Stimulated activated CD8-positive, alpha-beta memory T cell treated with anti-CD3 and anti-CD28 coated beads, Interleukin-4, amount 100 ng/mL, for 48 hours (primary cell): ENCODE results near the gene RGS18.
"Not testable (repeated sequence)": the region's sequence is repeated elsewhere in the genome, so short reads cannot be mapped to it uniquely, and the experiment has no call there.

Experiments
- DNase-seq: peaks from one replicate; pipeline ENCODE4 v3.0.0-alpha.2; 2020

RGS18 gene, protein sequence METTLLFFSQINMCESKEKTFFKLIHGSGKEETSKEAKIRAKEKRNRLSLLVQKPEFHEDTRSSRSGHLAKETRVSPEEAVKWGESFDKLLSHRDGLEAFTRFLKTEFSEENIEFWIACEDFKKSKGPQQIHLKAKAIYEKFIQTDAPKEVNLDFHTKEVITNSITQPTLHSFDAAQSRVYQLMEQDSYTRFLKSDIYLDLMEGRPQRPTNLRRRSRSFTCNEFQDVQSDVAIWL

GRCh38 chr1:192158181-192158580 lies at the start of gene RGS18:
Gene RGS18 (plus strand): TSS chr1:192158462. CDS start chr1:192158638, 176 bp downstream.
- DNase-seq: no peak

GRCh38 chr1:192109576-192109975 lies 48.7 kb upstream of the RGS18 start:
- no peak for DNase-seq

GRCh38 chr1:192115000-192115399 lies 43.3 kb upstream of the RGS18 start:
- no peak for DNase-seq

- DNase-seq: no peak
Measured at GRCh38 chr1:192118881-192119405, 39.3 kb upstream of the RGS18 start.

- DNase-seq: no peak
Measured at GRCh38 chr1:192119701-192120100, 38.6 kb upstream of the RGS18 start.

GRCh38 chr1:192122668-192123067 lies 35.6 kb upstream of the RGS18 start:
- DNase-seq: no peak

DNA sequence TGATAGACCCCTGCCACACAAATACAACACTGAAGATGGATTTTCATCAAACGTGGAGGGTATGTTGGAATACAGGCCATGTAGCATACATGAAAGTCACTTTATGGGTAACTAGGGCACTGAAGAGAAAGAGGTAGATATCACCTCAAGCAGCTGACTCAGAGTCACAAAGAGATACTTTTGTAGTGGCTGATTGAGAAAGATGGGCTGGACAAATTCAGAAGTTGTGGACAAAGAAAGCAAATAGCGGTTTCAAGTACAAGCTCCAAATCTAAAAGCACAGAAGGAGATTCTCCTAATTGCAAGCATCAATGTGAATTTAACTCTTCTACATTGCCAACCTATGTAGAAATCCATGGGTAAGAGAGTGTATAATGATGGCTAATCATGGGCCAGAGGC lies 35.0 kb upstream of the RGS18 start:
- DNase-seq: no peak

GRCh38 chr1:192126030-192126619 lies 32.1 kb upstream of the RGS18 start:
- DNase-seq: no peak

- no peak for DNase-seq
Measured at GRCh38 chr1:192130175-192130574, 28.1 kb upstream of the RGS18 start.

DNA sequence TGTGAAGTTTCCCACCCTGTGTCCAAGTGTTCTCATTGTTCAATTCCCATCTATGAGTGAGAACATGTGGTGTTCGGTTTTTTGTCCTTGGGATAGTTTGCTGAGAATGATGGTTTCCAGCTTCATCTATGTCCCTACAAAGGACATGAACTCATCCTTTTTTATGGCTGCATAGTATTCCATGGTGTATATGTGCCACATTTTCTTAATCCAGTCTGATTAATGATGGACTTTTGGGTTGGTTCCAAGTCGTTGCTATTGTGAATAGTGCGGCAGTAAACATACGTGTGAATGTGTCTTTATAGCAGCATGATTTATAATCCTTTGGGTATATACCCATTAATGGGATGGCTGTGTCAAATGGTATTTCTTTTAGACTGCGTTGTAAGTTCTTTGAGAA lies 27.4 kb upstream of the RGS18 start:
- DNase-seq: not testable (repeated sequence)

GRCh38 chr1:192131914-192132313 lies 26.3 kb upstream of the RGS18 start:
- no peak for DNase-seq

GRCh38 chr1:192133350-192133926 lies 24.8 kb upstream of the RGS18 start:
- no peak for DNase-seq

- DNase-seq: no peak
Measured at GRCh38 chr1:192140382-192140781, 17.9 kb upstream of the RGS18 start.

DNA sequence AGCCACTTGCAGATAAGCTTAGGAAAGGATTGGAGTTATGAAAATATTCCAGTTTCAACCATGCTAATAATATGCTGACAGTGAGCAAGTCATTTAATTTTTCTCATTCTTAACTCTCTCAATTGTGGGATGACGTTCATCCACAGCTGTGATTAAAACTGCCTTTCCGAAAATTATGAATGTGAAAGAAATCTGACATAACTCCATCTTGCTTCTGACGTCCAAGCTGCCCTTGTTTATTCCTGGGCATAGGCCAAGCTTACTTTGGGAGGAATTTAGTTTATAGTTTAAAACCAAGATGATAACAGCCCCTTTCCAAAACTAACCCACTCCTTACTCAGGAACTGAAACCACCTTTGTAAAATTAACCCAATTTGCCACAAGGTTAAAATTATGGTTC lies 11.0 kb upstream of the RGS18 start:
- DNase-seq: no peak

GRCh38 chr1:192147696-192148095 lies 10.6 kb upstream of the RGS18 start:
- DNase-seq: no peak

GRCh38 chr1:192151176-192151575 lies 7.1 kb upstream of the RGS18 start:
- no peak for DNase-seq

DNA sequence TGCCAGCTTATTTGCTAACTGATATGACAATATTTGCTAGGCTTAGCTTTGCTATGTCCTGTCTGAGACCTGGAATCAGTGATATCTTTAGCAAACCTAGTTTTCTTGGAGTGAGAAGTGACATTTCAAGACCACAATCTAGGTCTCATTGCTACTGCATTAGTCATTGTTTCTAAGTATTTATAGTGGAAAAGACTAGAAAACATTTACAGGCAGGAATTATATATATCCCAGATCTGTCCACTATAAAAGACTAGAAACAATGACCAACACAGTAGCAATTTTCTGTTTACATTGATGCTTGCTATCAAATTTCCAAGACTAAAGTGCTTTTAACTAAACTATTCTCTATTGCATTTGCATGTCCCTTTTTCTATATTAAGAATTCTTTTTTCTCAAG lies 5.0 kb upstream of the RGS18 start:
- no peak for DNase-seq

DNA sequence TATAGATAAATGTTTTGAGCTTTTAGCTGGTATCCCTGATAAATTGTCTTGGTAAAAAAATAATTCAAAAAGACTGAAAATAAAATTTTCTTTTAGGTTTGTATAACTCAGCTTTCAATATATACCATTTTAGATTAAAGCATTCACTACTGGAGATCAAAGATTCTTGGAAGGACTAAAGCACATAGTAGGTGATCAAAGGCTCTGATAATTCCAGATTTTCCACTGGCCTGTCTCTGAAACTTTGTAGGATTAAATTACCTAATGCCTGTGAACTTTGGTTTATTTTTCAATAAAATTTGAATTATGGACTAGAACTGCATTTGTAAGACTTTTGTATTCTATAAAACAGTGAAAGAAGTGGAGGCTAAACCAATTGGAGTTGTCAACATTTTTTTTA lies 1.2 kb upstream of the RGS18 start:
- no peak for DNase-seq

DNA sequence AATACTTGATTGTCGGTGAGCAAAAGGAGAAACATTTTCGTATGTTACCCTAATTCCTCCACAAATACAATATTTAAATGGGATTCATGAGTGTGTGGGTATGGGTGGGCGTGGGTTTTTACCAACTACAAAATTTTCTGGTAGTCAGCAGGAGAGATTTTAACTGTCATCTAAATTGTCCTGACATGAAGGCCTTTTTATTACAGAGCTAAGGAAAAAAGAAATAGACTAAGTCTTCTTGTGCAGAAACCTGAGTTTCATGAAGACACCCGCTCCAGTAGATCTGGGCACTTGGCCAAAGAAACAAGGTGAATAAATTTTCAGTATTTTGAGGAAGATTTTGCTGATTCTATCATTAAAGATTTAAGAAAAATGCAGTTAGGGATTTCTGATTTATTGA lies 752 bp downstream of the RGS18 start:
- no peak for DNase-seq

DNA sequence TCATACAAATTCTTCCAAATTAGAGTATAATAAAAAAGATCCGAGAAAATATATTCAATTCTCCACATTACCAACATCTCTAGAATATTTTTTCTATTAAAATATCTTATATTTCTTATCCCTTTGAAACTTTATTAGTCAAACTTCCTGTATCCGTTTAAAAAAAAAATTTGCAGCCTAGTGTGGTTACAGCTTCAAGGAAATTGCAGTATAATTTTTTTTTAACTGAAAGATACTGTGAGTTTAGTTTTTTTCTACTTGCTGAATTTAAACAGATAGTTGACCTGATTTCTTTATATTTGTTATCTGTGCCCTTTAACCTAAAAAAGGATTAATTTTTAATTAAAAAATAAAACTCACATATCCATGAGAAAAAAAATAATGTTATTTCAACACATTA lies 1.5 kb downstream of the RGS18 start:
- DNase-seq: no peak

GRCh38 chr1:192160196-192160595 lies 1.9 kb downstream of the RGS18 start:
- DNase-seq: no peak

DNA sequence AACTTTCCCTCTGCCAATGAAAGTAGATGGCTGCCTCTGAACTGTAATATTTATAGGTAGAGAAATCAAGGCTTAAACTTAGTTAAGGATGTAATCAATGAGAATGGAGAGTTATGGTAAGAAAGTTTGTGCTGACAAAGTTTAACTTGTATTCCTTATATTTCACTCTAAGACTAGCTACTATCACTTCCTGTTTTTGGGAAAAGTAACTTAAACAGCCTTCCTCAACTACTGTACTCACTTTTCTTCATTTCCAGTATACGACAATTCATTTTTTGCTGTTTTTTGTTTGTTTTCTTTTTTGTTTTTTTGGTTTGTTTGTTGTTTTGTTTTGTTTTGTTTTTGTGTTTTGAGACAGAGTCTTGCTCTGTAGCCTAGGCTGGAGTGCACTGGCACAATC lies 3.7 kb downstream of the RGS18 start:
- no peak for DNase-seq

GRCh38 chr1:192162376-192162775 lies 4.1 kb downstream of the RGS18 start:
- no peak for DNase-seq

- DNase-seq: not testable (repeated sequence)
Measured at GRCh38 chr1:192165002-192165401, 6.7 kb downstream of the RGS18 start.
